Hepatocyte (in vitro differentiated cells): ENCODE measurements around the gene C20orf141.

Source experiments
- EZH2 ChIP-seq: fragments of 200-600 bp; sonication (generic); IDR thresholded peaks from 2 replicates; pipeline ENCODE4 v1.6.1; 2016; ENCODE audit warnings: antibody characterized with exemption, mild to moderate bottlenecking, borderline replicate concordance
- EZH2phosphoT487 ChIP-seq: fragments of 200-600 bp; sonication (generic); IDR thresholded peaks from one replicate; pipeline ENCODE4 v1.6.1; 2018; ENCODE audit warnings: antibody characterized with exemption, mild to moderate bottlenecking, low read depth, moderate library complexity; ENCODE audit not compliant: unreplicated experiment, severe bottlenecking
- TF ChIP-seq, protein P1 (sequence below): fragments of 200-600 bp; sonication (generic); IDR thresholded peaks from 2 replicates; pipeline ENCODE4 v1.5.1; 2016; ENCODE audit warnings: antibody characterized with exemption, mild to moderate bottlenecking; ENCODE audit not compliant: poor library complexity

- TF ChIP-seq, protein P1, sequence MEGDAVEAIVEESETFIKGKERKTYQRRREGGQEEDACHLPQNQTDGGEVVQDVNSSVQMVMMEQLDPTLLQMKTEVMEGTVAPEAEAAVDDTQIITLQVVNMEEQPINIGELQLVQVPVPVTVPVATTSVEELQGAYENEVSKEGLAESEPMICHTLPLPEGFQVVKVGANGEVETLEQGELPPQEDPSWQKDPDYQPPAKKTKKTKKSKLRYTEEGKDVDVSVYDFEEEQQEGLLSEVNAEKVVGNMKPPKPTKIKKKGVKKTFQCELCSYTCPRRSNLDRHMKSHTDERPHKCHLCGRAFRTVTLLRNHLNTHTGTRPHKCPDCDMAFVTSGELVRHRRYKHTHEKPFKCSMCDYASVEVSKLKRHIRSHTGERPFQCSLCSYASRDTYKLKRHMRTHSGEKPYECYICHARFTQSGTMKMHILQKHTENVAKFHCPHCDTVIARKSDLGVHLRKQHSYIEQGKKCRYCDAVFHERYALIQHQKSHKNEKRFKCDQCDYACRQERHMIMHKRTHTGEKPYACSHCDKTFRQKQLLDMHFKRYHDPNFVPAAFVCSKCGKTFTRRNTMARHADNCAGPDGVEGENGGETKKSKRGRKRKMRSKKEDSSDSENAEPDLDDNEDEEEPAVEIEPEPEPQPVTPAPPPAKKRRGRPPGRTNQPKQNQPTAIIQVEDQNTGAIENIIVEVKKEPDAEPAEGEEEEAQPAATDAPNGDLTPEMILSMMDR = no peak
- no peak for TF ChIP-seq EZH2phosphoT487
- TF ChIP-seq EZH2 = no peak
These were observed 21.2 kb downstream of the C20orf141 start for GRCh38 chr20:2836035-2836434.
